Measurements from ENCODE around the gene RMDN2. TPM values are rescaled to one million over a fixed set of nuclear protein-coding genes. Genes with fewer than 3 reads are reported as not detected.

Gene RMDN2
- total and polyA plus RNA-seq, 11 donors, result 2.7 to 7.2 (median 5.7) TPM

DNA sequence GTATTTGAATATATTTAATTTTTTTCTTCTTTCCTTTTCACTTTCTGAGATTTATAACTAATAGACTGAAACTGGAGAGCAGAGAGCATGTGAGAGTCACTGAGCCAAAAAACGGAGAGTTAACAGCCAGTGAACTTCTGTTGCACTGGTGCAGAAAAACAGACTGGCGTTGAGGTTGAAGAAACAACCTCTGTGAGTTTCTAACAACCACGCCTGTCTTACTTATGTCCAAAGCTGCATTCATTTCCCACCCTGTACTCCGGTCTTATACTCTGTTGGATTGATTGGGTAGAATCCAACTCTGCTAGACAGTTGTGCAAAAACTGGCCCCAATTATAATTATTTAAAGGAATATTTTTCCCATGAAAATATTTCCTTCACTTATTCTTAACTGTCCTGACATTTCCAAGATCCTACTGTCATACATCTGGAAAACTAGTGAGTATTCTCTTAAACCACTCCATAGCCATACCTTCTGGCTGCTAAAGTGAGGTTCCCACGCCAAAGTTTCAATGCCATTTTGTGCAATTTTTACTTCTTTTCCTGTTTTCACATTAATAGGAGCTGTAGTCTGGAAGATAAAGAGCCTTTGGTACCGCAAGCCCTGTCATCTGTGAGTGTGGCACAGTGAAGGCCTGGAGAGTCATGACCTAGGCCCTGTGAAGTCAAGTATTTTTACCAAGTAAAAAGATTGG is 141.5 kb downstream of the RMDN2 start:
- Histone ChIP-seq H3K4me1 (peaks cover 0 to 12% (median 0%) of the 10 kb centered on the region in 12 donors), H3K9me3 (no peaks in the 10 kb centered on the region), H3K27me3 (no peaks in the 10 kb centered on the region), H3K36me3 (peaks cover 0 to 25% (median 11%) of the 10 kb centered on the region in 9 donors), H3K4me3 (peak overlapping the region in 1 of 12 donors; percentile 77), H3K27ac (peak overlapping the region in 4 of 12 donors; percentile 4 to 54 (median 20))
- no peak for DNase-seq
- WGBS, 4 donors, result 75 to 85% (median 81%) methylated on average over 6 of the region's 6 CpGs
- no peak for ATAC-seq
- intact Hi-C loops (cut with DNase I), result loop anchor here in 1 of 10 donors (10.0 kb wide), 1 partner anchor 82 kb away; no protein-coding TSS in a partner anchor
- TF ChIP-seq, protein P1, sequence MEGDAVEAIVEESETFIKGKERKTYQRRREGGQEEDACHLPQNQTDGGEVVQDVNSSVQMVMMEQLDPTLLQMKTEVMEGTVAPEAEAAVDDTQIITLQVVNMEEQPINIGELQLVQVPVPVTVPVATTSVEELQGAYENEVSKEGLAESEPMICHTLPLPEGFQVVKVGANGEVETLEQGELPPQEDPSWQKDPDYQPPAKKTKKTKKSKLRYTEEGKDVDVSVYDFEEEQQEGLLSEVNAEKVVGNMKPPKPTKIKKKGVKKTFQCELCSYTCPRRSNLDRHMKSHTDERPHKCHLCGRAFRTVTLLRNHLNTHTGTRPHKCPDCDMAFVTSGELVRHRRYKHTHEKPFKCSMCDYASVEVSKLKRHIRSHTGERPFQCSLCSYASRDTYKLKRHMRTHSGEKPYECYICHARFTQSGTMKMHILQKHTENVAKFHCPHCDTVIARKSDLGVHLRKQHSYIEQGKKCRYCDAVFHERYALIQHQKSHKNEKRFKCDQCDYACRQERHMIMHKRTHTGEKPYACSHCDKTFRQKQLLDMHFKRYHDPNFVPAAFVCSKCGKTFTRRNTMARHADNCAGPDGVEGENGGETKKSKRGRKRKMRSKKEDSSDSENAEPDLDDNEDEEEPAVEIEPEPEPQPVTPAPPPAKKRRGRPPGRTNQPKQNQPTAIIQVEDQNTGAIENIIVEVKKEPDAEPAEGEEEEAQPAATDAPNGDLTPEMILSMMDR (IDR thresholded peaks at IDR 0.05), result no peak
- no peak for TF ChIP-seq POLR2A (IDR thresholded peaks at IDR 0.05)

Other genes with a start within 250 kb of the RMDN2 start
- 10 to 100 TPM; 11.2 to 68.8 (median 24.5) TPM for gene CYP1B1, start 150.9 kb downstream of the RMDN2 start, total RNA-seq
- 1 to 10 TPM; 3.9 to 8.9 TPM for gene CYP1B1, start 150.9 kb downstream of the RMDN2 start, polyA plus RNA-seq